KOPT-K1 (cell line): ENCODE measurements around the gene EHMT1.

Experiments used
- H3K27ac ChIP-seq: fragments of 200-600 bp; sonication (generic); 2 replicates; pipeline ENCODE4 v1.5.1; 2016; ENCODE audit warnings: antibody characterized with exemption, mild to moderate bottlenecking, low read depth, low read length; ENCODE audit not compliant: poor library complexity, severe bottlenecking
- H3K36me3 ChIP-seq: fragments of 200-600 bp; sonication (generic); 2 replicates; pipeline ENCODE4 v1.5.1; 2017; ENCODE audit warnings: antibody characterized with exemption, mild to moderate bottlenecking, low read length, moderate library complexity; ENCODE audit not compliant: insufficient read depth
- H3K9me3 ChIP-seq: fragments of 200-600 bp; sonication (generic); 2 replicates; pipeline ENCODE4 v1.5.1; 2017; ENCODE audit warnings: antibody characterized with exemption, low read length, mild to moderate bottlenecking; ENCODE audit not compliant: insufficient read depth, poor library complexity, severe bottlenecking

EHMT1 gene

GRCh38 chr9:137757139-137757538 is 138.3 kb downstream of the EHMT1 start:
- H3K27ac ChIP-seq: no peak overlapping the region

GRCh38 chr9:137757613-137758029 is 138.8 kb downstream of the EHMT1 start:
- H3K9me3 ChIP-seq: peaks cover 17% of the 10 kb centered on the region
- H3K27ac ChIP-seq: no peak overlapping the region
- peaks cover 89% of the 10 kb centered on the region for H3K36me3 ChIP-seq

More at GRCh38 chr9:137757139-137757538, 138.3 kb downstream of the EHMT1 start:
- peaks cover 17% of the 10 kb centered on the region for H3K9me3 ChIP-seq
- peaks cover 89% of the 10 kb centered on the region for H3K36me3 ChIP-seq

- Histone ChIP-seq H3K36me3 (peaks cover 89% of the 10 kb centered on the region), H3K27ac (no peak overlapping the region), H3K9me3 (peaks cover 17% of the 10 kb centered on the region)
Measured at GRCh38 chr9:137758067-137758466, 139.3 kb downstream of the EHMT1 start.

GRCh38 chr9:137759117-137759516 is 140.3 kb downstream of the EHMT1 start:
- Histone ChIP-seq H3K9me3 (peaks cover 15% of the 10 kb centered on the region), H3K27ac (no peak overlapping the region), H3K36me3 (peaks cover 91% of the 10 kb centered on the region)

- Histone ChIP-seq H3K9me3 (peaks cover 9% of the 10 kb centered on the region), H3K27ac (no peak overlapping the region), H3K36me3 (peaks cover 91% of the 10 kb centered on the region)
Measured at GRCh38 chr9:137759649-137760321, 141.0 kb downstream of the EHMT1 start.

GRCh38 chr9:137760426-137760825 is 141.6 kb downstream of the EHMT1 start:
- Histone ChIP-seq H3K27ac (no peak overlapping the region), H3K36me3 (peaks cover 90% of the 10 kb centered on the region), H3K9me3 (peaks cover 3% of the 10 kb centered on the region)

- H3K27ac ChIP-seq: no peak overlapping the region
- H3K36me3 ChIP-seq: peaks cover 91% of the 10 kb centered on the region
- H3K9me3 ChIP-seq: no peaks in the 10 kb centered on the region
Measured at GRCh38 chr9:137761032-137761431, 142.2 kb downstream of the EHMT1 start.

- H3K27ac ChIP-seq: no peak overlapping the region
- no peaks in the 10 kb centered on the region for H3K9me3 ChIP-seq
- peaks cover 97% of the 10 kb centered on the region for H3K36me3 ChIP-seq
Measured at GRCh38 chr9:137761793-137762192, 143.0 kb downstream of the EHMT1 start.

- no peaks in the 10 kb centered on the region for H3K9me3 ChIP-seq
- peaks cover 97% of the 10 kb centered on the region for H3K36me3 ChIP-seq
- no peak overlapping the region for H3K27ac ChIP-seq
Measured at GRCh38 chr9:137762414-137763061, 143.7 kb downstream of the EHMT1 start.

- Histone ChIP-seq H3K36me3 (peaks cover 95% of the 10 kb centered on the region), H3K9me3 (no peaks in the 10 kb centered on the region), H3K27ac (no peak overlapping the region)
Measured at GRCh38 chr9:137763271-137763955, 144.6 kb downstream of the EHMT1 start.

GRCh38 chr9:137764171-137764671 is 145.4 kb downstream of the EHMT1 start:
- H3K36me3 ChIP-seq: peaks cover 88% of the 10 kb centered on the region
- no peaks in the 10 kb centered on the region for H3K9me3 ChIP-seq
- no peak overlapping the region for H3K27ac ChIP-seq

- Histone ChIP-seq H3K9me3 (peaks cover 6% of the 10 kb centered on the region), H3K27ac (no peak overlapping the region), H3K36me3 (peaks cover 88% of the 10 kb centered on the region)
Measured at GRCh38 chr9:137764981-137765380, 146.2 kb downstream of the EHMT1 start.

GRCh38 chr9:137765536-137765935 is 146.7 kb downstream of the EHMT1 start:
- Histone ChIP-seq H3K9me3 (peaks cover 6% of the 10 kb centered on the region), H3K36me3 (peaks cover 88% of the 10 kb centered on the region), H3K27ac (no peak overlapping the region)

GRCh38 chr9:137771580-137771979 is 152.8 kb downstream of the EHMT1 start:
- Histone ChIP-seq H3K36me3 (peaks cover 82% of the 10 kb centered on the region), H3K27ac (no peak overlapping the region), H3K9me3 (peaks cover 6% of the 10 kb centered on the region)

GRCh38 chr9:137772281-137772873 is 153.6 kb downstream of the EHMT1 start:
- Histone ChIP-seq H3K27ac (no peak overlapping the region), H3K36me3 (peaks cover 82% of the 10 kb centered on the region), H3K9me3 (peaks cover 6% of the 10 kb centered on the region)
